HepG2 (cell line): Measurements from ENCODE around the gene TRPV4. TPM values are rescaled to one million over a fixed set of nuclear protein-coding genes. Genes with fewer than 3 reads are reported as not detected.

ENCODE experiments used
- ATAC-seq: fragments of 200-7000 bp; cut with Tn5 transposase; 3 replicates; pipeline ENCODE4 v1.9.1; 2020; ENCODE audit warnings: mild to moderate bottlenecking, moderate library complexity
- BruUV-seq: library from RNA; stranded (reverse); fragments of 400-500 nt; replicated peaks from 2 replicates; lab custom pipeline; 2021; lab: Mats Ljungman, UMichigan
- CTCF ChIA-PET: fragments of 300-600 bp; formaldehyde crosslinking; extraction: SDS; loops from one replicate; lab custom pipeline; 2021; ENCODE audit warnings: low total read pairs, inconsistent platforms, low intra/inter-chr PET ratio; lab: Yijun Ruan, JAX
- POLR2A ChIA-PET: fragments of 350-600 bp; sonication (Branson Sonifier 250); formaldehyde crosslinking; loops from one replicate; lab custom pipeline; 2020; ENCODE audit warnings: antibody characterized with exemption, inconsistent platforms; lab: Yijun Ruan, JAX
- DNase-seq: peaks from one replicate; pipeline ENCODE4 v3.0.0-alpha.2; 2015; ENCODE audit warnings: low spot score
- FAIRE-seq: peaks from 3 replicates; lab custom pipeline; 2011; peaks lifted over from hg19 to GRCh38; lab: Jason Lieb, UNC
- H2AFZ ChIP-seq: one replicate; pipeline ENCODE4 v1.6.1; 2011; ENCODE audit warnings: low read length, inconsistent platforms
- H3K27ac ChIP-seq: fragments of 300-600 bp; 3 replicates; pipeline ENCODE4 v1.8.0; 2011; ENCODE audit warnings: mixed run types, mild to moderate bottlenecking, mixed read lengths, low read length, inconsistent platforms; ENCODE audit not compliant: insufficient read depth; ENCODE audit errors: extremely low read length
- H3K27me3 ChIP-seq, 2 experiments: fragments of 200-600 bp in 1 of 2; 2 replicates in 1 of 2; 3 replicates in 1 of 2; pipeline versions ENCODE4 v1.6.0 to v1.8.0; 2011; ENCODE audit warnings: low read length in 2 of 2, mild to moderate bottlenecking in 2 of 2, moderate library complexity in 2 of 2, inconsistent platforms in 1 of 2; ENCODE audit not compliant: insufficient read depth in 2 of 2, control insufficient read depth in 1 of 2
- H3K36me3 ChIP-seq, 2 experiments: fragments of 200-600 bp in 1 of 2; replicated peaks in 1 of 2; 2 replicates in 1 of 2; 3 replicates in 1 of 2; pipeline versions ENCODE4 v1.5.1 to v1.8.0; 2011; ENCODE audit warnings: low read length in 2 of 2, inconsistent platforms in 1 of 2; ENCODE audit not compliant: insufficient read depth in 2 of 2, control insufficient read depth in 1 of 2
- H3K4me1 ChIP-seq: 2 replicates; pipeline ENCODE4 v1.5.1; 2012; ENCODE audit warnings: low read length, inconsistent platforms; ENCODE audit not compliant: insufficient read depth
- H3K4me2 ChIP-seq: 2 replicates; pipeline ENCODE4 v1.6.0; 2011; ENCODE audit warnings: low read depth, low read length, inconsistent platforms
- H3K4me3 ChIP-seq, 3 experiments: fragments of 200-600 bp in 1 of 3; sonication (generic), shearing (Covaris generic) in 1 of 3; replicated peaks in 1 of 3; 2 replicates each; pipeline ENCODE4 v1.5.1; 2011 to 2016; ENCODE audit warnings: low read length in 3 of 3, inconsistent platforms in 2 of 3, low read depth in 2 of 3, mild to moderate bottlenecking in 2 of 3, control low read depth in 1 of 3, mixed read lengths in 1 of 3; ENCODE audit not compliant: insufficient read depth in 1 of 3
- H3K79me2 ChIP-seq: one replicate; pipeline ENCODE4 v1.6.1; 2011; ENCODE audit warnings: low read length, inconsistent platforms; ENCODE audit not compliant: insufficient read depth
- H3K9ac ChIP-seq: 2 replicates; pipeline ENCODE4 v1.6.0; 2011; ENCODE audit warnings: mild to moderate bottlenecking, low read depth, low read length, inconsistent platforms; ENCODE audit not compliant: insufficient read depth
- H3K9me3 ChIP-seq: 2 replicates; pipeline ENCODE4 v1.5.1; 2012; ENCODE audit warnings: mild to moderate bottlenecking, low read length
- H4K20me1 ChIP-seq: 2 replicates; pipeline ENCODE4 v1.6.0; 2011; ENCODE audit warnings: inconsistent platforms, mild to moderate bottlenecking, low read length, moderate library complexity; ENCODE audit not compliant: insufficient read depth
- HNRNPL ChIP-seq: fragments of 200-400 bp; formaldehyde crosslinking; IDR thresholded peaks from 2 replicates; pipeline ENCODE4 v1.6.1; 2017; ENCODE audit warnings: mild to moderate bottlenecking, low read depth, low read length
- KDM4B ChIP-seq: sonication (generic); formaldehyde crosslinking; IDR thresholded peaks from 2 replicates; pipeline ENCODE4 v1.4.0; 2020; ENCODE audit warnings: missing genetic modification reagents
- MEIS2 ChIP-seq: sonication (generic); formaldehyde crosslinking; IDR thresholded peaks from 2 replicates; pipeline ENCODE4 v1.9.0; 2021; ENCODE audit warnings: mild to moderate bottlenecking, missing genetic modification reagents
- RFX3 ChIP-seq: IDR thresholded peaks from 2 replicates; pipeline ENCODE4 v1.6.1; 2016; ENCODE audit warnings: missing biosample characterization, missing genetic modification reagents
- SP4 ChIP-seq: sonication (generic); formaldehyde crosslinking; IDR thresholded peaks from 2 replicates; pipeline ENCODE4 v1.8.1; 2023; ENCODE audit warnings: mild to moderate bottlenecking, missing genetic modification reagents
- TMF1 ChIP-seq: sonication (generic); formaldehyde crosslinking; IDR thresholded peaks from 2 replicates; pipeline ENCODE4 v1.8.1; 2022; ENCODE audit warnings: low read depth, missing genetic modification reagents
- ZC3H13 ChIP-seq: sonication (generic); formaldehyde crosslinking; IDR thresholded peaks from 2 replicates; pipeline ENCODE4 v1.8.1; 2023; ENCODE audit warnings: mild to moderate bottlenecking, missing genetic modification reagents, moderate library complexity
- ZNF317 ChIP-seq: sonication (generic); formaldehyde crosslinking; IDR thresholded peaks from 2 replicates; pipeline ENCODE4 v1.5.0; 2020; ENCODE audit warnings: mild to moderate bottlenecking, missing genetic modification reagents
- ZNF768 ChIP-seq: sonication (generic); formaldehyde crosslinking; IDR thresholded peaks from 2 replicates; pipeline ENCODE4 v1.4.0; 2020; ENCODE audit warnings: missing genetic modification reagents
- WGBS: methylation state at CpG from one replicate; pipeline ENCODE4 v1.1.6; 2017; ENCODE audit warnings: low lambda C conversion rate; 5-methylcytosine and 5-hydroxymethylcytosine counted together
- in situ Hi-C: cut with HindIII; loops from 2 replicates; pipeline ENCODE4 v1.10.0; 2017; ENCODE audit warnings: low pct_unique_long_range_greater_than_20kb; ENCODE audit not compliant: extremely low pct_ligation_motif_present
- intact Hi-C: fragments of 100-400 bp; cut with micrococcal nuclease; formaldehyde crosslinking; loops from one replicate; pipeline ENCODE4 v1.10.0; 2022; ENCODE audit not compliant: unreplicated experiment
- polyA plus RNA-seq, 8 experiments: library from polyadenylated mRNA; depleted of rRNA in 3 of 8; stranded (reverse) in 7 of 8; unstranded in 1 of 8; fragments of >200 nt; fragmentation: Illumina TruSeq in 4 of 8; extraction: Trizol in 4 of 8; gene quantifications; 2 replicates each; pipeline versions ENCODE4 v1.2.1 to v1.2.3, GENCODE V29; 2011 to 2016; ENCODE audit warnings: low read depth in 4 of 8, missing spikeins in 1 of 8, mixed read lengths in 1 of 8; ENCODE audit not compliant: insufficient read depth in 1 of 8
- total RNA-seq, 5 experiments: library from RNA; depleted of rRNA; stranded (reverse); fragments of >200 nt; fragmentation: Illumina TruSeq; extraction: Trizol; gene quantifications; 2 replicates each; pipeline ENCODE4 v1.2.3, GENCODE V29; 2016; ENCODE audit warnings: low read depth in 1 of 5
- TF ChIP-seq, protein P1 (sequence below): sonication (generic); formaldehyde crosslinking; IDR thresholded peaks from 2 replicates; pipeline ENCODE4 v1.5.0; 2020; ENCODE audit warnings: missing genetic modification reagents, mild to moderate bottlenecking, borderline replicate concordance
- TF ChIP-seq, protein P2 (sequence below): sonication (generic); formaldehyde crosslinking; IDR thresholded peaks from 2 replicates; pipeline ENCODE4 v1.4.0; 2020; ENCODE audit warnings: missing genetic modification reagents, mild to moderate bottlenecking, borderline replicate concordance
- TF ChIP-seq, protein P3 (sequence below), 2 experiments: fragments of 450-650 bp in 1 of 2; sonication (generic) in 1 of 2; formaldehyde crosslinking; IDR thresholded peaks; 2 replicates each; pipeline versions ENCODE4 v1.5.0 to v1.8.0; 2020 to 2022; ENCODE audit warnings: mild to moderate bottlenecking in 1 of 2, missing genetic modification reagents in 1 of 2
- TF ChIP-seq, protein P4 (sequence below): sonication (generic); formaldehyde crosslinking; IDR thresholded peaks from 2 replicates; pipeline ENCODE4 v1.4.0; 2020; ENCODE audit warnings: missing genetic modification reagents

The TRPV4 gene
- total and polyA plus RNA-seq, 2 of the 13 experiments (the other 11 are each of a cell fraction or from before 2014, with no cell fraction given): 0.66 to 4.7 TPM

DNA sequence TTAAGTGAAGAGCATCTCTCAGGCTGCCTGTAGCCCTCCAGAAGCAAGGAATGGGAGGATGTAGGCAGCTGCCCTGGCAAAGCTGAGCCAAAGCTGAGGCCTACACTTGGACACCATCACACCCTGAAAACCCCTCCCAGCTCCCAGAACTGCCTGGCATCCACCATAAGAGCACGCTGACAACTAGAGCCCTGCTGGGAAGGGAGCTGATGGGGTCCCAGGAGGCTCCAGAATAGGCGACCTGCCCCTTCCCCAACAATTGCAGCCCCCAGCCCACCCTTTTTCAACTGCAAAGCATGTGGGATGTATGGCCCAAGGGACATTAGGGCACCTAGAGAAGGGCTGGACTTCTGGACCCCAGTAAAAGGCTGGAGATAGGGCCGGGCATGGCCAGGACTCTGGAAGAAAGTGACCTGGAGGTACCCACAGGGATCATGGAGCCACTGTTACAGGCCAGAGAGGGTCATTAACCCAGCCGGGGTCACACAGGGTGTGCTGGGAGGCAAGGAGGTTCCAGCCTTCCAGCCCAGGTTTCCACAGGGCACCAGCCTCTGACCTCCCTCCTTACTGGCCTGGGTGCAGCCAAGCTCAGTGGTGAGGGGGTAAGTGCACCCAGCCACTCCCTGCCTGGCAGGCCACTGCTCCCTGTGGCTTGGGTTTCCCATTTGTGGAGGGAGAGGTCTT, 91.8 kb downstream of the TRPV4 start:
- Histone ChIP-seq H3K9me3 (no peaks in the 10 kb centered on the region), H3K79me2 (no peaks in the 10 kb centered on the region), H3K36me3 (peaks cover 2 to 3% of the 10 kb centered on the region in 2 experiments; a peak in 3 of 5 replicates), H2AFZ (no peak overlapping the region), H4K20me1 (no peaks in the 10 kb centered on the region), H3K27me3 (no peaks in the 10 kb centered on the region), H3K27ac (peak overlapping the region; percentile 82), H3K4me3 (peak overlapping the region in 1 of 3 experiments; percentile 46; a peak in 1 of 6 replicates), H3K4me2 (peak overlapping the region; percentile 75), H3K9ac (peak overlapping the region; percentile 26), H3K4me1 (peaks cover 72% of the 10 kb centered on the region)
- 19% methylated on average over 3 of the region's 4 CpGs for WGBS
- ChIA-PET POLR2A (interaction anchor here (1.0 kb wide), 1 partner anchor 12 kb away, joined by 3 read pairs; no protein-coding TSS in a partner anchor), CTCF (no interaction called here)
- no peak for FAIRE-seq
- BruUV-seq: no TSS peak
- DNase-seq: no peak
- in situ Hi-C loops (no loop called here), intact Hi-C loops (no loop called here)
- ATAC-seq: peak; percentile 31
- TF ChIP-seq MEIS2: no peak
- TF ChIP-seq HNRNPL: 0 out of 2 replicates have a peak, but pooled peaks have one; percentile 45
- TF ChIP-seq, protein P1, sequence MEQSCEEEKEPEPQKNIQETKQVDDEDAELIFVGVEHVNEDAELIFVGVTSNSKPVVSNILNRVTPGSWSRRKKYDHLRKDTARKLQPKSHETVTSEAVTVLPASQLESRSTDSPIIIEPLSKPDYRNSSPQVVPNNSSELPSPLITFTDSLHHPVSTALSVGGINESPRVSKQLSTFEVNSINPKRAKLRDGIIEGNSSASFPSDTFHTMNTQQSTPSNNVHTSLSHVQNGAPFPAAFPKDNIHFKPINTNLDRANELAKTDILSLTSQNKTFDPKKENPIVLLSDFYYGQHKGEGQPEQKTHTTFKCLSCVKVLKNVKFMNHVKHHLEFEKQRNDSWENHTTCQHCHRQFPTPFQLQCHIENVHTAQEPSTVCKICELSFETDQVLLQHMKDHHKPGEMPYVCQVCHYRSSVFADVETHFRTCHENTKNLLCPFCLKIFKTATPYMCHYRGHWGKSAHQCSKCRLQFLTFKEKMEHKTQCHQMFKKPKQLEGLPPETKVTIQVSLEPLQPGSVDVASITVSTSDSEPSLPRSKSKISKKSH: no peak
- TF ChIP-seq ZNF768 (CRISPR knock-in tag): peak; percentile 99
- TF ChIP-seq RFX3 (CRISPR knock-in tag): no peak
- TF ChIP-seq ZNF317: no peak
- 0 out of 2 replicates have a peak, but pooled peaks have one; percentile 21 for TF ChIP-seq KDM4B
- TF ChIP-seq TMF1 (CRISPR knock-in tag): 0 out of 2 replicates have a peak, but pooled peaks have one; percentile 47
- TF ChIP-seq, protein P2, sequence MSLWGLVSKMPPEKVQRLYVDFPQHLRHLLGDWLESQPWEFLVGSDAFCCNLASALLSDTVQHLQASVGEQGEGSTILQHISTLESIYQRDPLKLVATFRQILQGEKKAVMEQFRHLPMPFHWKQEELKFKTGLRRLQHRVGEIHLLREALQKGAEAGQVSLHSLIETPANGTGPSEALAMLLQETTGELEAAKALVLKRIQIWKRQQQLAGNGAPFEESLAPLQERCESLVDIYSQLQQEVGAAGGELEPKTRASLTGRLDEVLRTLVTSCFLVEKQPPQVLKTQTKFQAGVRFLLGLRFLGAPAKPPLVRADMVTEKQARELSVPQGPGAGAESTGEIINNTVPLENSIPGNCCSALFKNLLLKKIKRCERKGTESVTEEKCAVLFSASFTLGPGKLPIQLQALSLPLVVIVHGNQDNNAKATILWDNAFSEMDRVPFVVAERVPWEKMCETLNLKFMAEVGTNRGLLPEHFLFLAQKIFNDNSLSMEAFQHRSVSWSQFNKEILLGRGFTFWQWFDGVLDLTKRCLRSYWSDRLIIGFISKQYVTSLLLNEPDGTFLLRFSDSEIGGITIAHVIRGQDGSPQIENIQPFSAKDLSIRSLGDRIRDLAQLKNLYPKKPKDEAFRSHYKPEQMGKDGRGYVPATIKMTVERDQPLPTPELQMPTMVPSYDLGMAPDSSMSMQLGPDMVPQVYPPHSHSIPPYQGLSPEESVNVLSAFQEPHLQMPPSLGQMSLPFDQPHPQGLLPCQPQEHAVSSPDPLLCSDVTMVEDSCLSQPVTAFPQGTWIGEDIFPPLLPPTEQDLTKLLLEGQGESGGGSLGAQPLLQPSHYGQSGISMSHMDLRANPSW (CRISPR knock-in tag): 0 out of 2 replicates have a peak, but pooled peaks have one; percentile 51
- TF ChIP-seq, protein P3, sequence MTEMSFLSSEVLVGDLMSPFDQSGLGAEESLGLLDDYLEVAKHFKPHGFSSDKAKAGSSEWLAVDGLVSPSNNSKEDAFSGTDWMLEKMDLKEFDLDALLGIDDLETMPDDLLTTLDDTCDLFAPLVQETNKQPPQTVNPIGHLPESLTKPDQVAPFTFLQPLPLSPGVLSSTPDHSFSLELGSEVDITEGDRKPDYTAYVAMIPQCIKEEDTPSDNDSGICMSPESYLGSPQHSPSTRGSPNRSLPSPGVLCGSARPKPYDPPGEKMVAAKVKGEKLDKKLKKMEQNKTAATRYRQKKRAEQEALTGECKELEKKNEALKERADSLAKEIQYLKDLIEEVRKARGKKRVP (CRISPR knock-in tag; IDR thresholded peaks at IDR 0.05): no peak
- TF ChIP-seq, protein P4, sequence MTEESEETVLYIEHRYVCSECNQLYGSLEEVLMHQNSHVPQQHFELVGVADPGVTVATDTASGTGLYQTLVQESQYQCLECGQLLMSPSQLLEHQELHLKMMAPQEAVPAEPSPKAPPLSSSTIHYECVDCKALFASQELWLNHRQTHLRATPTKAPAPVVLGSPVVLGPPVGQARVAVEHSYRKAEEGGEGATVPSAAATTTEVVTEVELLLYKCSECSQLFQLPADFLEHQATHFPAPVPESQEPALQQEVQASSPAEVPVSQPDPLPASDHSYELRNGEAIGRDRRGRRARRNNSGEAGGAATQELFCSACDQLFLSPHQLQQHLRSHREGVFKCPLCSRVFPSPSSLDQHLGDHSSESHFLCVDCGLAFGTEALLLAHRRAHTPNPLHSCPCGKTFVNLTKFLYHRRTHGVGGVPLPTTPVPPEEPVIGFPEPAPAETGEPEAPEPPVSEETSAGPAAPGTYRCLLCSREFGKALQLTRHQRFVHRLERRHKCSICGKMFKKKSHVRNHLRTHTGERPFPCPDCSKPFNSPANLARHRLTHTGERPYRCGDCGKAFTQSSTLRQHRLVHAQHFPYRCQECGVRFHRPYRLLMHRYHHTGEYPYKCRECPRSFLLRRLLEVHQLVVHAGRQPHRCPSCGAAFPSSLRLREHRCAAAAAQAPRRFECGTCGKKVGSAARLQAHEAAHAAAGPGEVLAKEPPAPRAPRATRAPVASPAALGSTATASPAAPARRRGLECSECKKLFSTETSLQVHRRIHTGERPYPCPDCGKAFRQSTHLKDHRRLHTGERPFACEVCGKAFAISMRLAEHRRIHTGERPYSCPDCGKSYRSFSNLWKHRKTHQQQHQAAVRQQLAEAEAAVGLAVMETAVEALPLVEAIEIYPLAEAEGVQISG (CRISPR knock-in tag): no peak
- no peak for TF ChIP-seq ZC3H13 (CRISPR knock-in tag)
- TF ChIP-seq SP4 (CRISPR knock-in tag): peak; percentile 59; the same call in 1 of the 2 replicates
